SK-N-SH (cell line): ENCODE data around the gene UNC13D.

ENCODE experiments used
- SIN3A ChIP-seq: IDR thresholded peaks from 2 replicates; pipeline ENCODE4 v1.6.1; 2012; ENCODE audit warnings: low read depth, mild to moderate bottlenecking, low read length, moderate library complexity, borderline replicate concordance
- TF ChIP-seq, protein P1 (sequence below): fragments of 200-600 bp; sonication (generic); IDR thresholded peaks from 2 replicates; pipeline ENCODE4 v1.6.1; 2017; ENCODE audit warnings: antibody characterized with exemption, mild to moderate bottlenecking, moderate library complexity

DNA sequence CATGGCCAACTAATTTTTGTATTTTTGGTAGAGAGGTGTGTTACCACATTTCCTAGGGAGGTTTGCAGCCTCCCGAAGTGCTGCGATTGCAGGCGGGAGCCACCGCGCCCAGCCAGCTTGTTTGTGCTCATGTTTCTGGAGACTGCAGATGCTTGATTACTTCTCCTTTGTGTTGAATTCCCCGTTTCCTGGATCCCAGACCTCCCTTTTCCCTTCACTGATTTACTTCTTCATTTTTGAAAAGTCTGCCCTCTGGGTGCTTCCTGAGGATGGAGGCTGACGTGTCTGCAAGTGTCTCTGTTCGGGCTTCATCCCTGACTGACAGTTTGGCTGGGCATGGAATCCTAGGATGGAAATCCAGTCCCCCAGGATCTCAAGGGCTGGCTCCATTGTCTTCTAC is 41.2 kb upstream of the UNC13D start:
- TF ChIP-seq, protein P1, sequence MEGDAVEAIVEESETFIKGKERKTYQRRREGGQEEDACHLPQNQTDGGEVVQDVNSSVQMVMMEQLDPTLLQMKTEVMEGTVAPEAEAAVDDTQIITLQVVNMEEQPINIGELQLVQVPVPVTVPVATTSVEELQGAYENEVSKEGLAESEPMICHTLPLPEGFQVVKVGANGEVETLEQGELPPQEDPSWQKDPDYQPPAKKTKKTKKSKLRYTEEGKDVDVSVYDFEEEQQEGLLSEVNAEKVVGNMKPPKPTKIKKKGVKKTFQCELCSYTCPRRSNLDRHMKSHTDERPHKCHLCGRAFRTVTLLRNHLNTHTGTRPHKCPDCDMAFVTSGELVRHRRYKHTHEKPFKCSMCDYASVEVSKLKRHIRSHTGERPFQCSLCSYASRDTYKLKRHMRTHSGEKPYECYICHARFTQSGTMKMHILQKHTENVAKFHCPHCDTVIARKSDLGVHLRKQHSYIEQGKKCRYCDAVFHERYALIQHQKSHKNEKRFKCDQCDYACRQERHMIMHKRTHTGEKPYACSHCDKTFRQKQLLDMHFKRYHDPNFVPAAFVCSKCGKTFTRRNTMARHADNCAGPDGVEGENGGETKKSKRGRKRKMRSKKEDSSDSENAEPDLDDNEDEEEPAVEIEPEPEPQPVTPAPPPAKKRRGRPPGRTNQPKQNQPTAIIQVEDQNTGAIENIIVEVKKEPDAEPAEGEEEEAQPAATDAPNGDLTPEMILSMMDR: no peak
- TF ChIP-seq SIN3A: no peak
